ENCODE measurements around the gene DVL1. TPM values are rescaled to one million over a fixed set of nuclear protein-coding genes. Genes with fewer than 3 reads are reported as not detected.

Gene DVL1
- total and polyA plus RNA-seq, 2 of the 13 experiments (the other 11 are each of a cell fraction or from before 2014, with no cell fraction given), result 30.8 to 60.4 TPM

DNA sequence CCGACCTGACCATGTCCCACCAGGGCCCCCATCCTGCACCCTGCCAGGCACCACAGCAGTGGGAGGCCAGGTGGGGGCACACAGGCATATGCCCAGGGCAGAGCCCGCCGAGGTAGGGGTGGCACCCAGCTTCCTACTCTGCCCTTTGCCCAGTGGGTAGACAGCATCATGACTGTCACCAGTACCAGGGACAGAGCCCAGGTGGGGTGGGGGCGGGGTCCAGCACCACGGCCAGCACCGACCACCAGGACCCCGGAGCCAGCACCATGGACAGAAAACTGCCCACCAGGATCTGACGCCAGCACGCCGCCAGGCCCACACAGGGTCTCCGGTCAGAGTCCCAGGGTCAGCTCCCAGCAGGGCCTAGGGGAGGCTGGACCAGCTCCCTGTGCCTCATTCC is 14.4 kb downstream of the DVL1 start (continued):
- TF ChIP-seq, protein P1, sequence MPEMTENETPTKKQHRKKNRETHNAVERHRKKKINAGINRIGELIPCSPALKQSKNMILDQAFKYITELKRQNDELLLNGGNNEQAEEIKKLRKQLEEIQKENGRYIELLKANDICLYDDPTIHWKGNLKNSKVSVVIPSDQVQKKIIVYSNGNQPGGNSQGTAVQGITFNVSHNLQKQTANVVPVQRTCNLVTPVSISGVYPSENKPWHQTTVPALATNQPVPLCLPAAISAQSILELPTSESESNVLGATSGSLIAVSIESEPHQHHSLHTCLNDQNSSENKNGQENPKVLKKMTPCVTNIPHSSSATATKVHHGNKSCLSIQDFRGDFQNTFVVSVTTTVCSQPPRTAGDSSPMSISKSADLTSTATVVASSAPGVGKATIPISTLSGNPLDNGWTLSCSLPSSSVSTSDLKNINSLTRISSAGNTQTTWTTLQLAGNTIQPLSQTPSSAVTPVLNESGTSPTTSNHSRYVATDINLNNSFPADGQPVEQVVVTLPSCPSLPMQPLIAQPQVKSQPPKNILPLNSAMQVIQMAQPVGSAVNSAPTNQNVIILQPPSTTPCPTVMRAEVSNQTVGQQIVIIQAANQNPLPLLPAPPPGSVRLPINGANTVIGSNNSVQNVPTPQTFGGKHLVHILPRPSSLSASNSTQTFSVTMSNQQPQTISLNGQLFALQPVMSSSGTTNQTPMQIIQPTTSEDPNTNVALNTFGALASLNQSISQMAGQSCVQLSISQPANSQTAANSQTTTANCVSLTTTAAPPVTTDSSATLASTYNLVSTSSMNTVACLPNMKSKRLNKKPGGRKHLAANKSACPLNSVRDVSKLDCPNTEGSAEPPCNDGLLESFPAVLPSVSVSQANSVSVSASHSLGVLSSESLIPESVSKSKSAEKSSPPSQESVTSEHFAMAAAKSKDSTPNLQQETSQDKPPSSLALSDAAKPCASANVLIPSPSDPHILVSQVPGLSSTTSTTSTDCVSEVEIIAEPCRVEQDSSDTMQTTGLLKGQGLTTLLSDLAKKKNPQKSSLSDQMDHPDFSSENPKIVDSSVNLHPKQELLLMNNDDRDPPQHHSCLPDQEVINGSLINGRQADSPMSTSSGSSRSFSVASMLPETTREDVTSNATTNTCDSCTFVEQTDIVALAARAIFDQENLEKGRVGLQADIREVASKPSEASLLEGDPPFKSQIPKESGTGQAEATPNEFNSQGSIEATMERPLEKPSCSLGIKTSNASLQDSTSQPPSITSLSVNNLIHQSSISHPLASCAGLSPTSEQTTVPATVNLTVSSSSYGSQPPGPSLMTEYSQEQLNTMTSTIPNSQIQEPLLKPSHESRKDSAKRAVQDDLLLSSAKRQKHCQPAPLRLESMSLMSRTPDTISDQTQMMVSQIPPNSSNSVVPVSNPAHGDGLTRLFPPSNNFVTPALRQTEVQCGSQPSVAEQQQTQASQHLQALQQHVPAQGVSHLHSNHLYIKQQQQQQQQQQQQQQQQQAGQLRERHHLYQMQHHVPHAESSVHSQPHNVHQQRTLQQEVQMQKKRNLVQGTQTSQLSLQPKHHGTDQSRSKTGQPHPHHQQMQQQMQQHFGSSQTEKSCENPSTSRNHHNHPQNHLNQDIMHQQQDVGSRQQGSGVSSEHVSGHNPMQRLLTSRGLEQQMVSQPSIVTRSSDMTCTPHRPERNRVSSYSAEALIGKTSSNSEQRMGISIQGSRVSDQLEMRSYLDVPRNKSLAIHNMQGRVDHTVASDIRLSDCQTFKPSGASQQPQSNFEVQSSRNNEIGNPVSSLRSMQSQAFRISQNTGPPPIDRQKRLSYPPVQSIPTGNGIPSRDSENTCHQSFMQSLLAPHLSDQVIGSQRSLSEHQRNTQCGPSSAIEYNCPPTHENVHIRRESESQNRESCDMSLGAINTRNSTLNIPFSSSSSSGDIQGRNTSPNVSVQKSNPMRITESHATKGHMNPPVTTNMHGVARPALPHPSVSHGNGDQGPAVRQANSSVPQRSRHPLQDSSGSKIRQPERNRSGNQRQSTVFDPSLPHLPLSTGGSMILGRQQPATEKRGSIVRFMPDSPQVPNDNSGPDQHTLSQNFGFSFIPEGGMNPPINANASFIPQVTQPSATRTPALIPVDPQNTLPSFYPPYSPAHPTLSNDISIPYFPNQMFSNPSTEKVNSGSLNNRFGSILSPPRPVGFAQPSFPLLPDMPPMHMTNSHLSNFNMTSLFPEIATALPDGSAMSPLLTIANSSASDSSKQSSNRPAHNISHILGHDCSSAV (CRISPR knock-in tag; IDR thresholded peaks at IDR 0.05; ENCODE audit: borderline replicate concordance), result no peak
- TF ChIP-seq SMARCE1 (IDR thresholded peaks at IDR 0.05; ENCODE audit: borderline replicate concordance) (no peak), RFXANK (CRISPR knock-in tag; IDR thresholded peaks at IDR 0.05) (no peak), ZNF282 (IDR thresholded peaks at IDR 0.05; ENCODE audit: partially characterized antibody) (no peak), ZNF329 (CRISPR knock-in tag; IDR thresholded peaks at IDR 0.05; ENCODE audit: low read depth) (no peak), NONO (IDR thresholded peaks at IDR 0.05) (no peak), NONO (CRISPR knock-in tag; conservative IDR thresholded peaks at IDR 0.05) (no peak), ZNF615 (CRISPR knock-in tag; IDR thresholded peaks at IDR 0.05; ENCODE audit: borderline replicate concordance) (no peak), RFX1 (IDR thresholded peaks at IDR 0.05) (no peak), ZNF713 (CRISPR knock-in tag; IDR thresholded peaks at IDR 0.05) (no peak), TEAD3 (CRISPR knock-in tag; optimal IDR thresholded peaks at IDR 0.05; ENCODE audit: borderline replicate concordance) (no peak), ZNF180 (CRISPR knock-in tag; IDR thresholded peaks at IDR 0.05; ENCODE audit: borderline replicate concordance, low read depth) (no peak), KDM4B (CRISPR knock-in tag; IDR thresholded peaks at IDR 0.05) (no peak), MTA1 (CRISPR knock-in tag; IDR thresholded peaks at IDR 0.05; ENCODE audit: borderline replicate concordance) (no peak), ZNF510 (CRISPR knock-in tag; IDR thresholded peaks at IDR 0.05; ENCODE audit: low read depth) (no peak), ZBTB20 (CRISPR knock-in tag; IDR thresholded peaks at IDR 0.05; ENCODE audit: borderline replicate concordance, low read depth) (peak; percentile 64; the same call in 1 of the 2 replicates), ATF1 (CRISPR knock-in tag; IDR thresholded peaks at IDR 0.05) (no peak), XBP1 (CRISPR knock-in tag; IDR thresholded peaks at IDR 0.05) (no peak), NR1H2 (CRISPR knock-in tag; IDR thresholded peaks at IDR 0.05; ENCODE audit: borderline replicate concordance, low read depth) (no peak), RAD51 (IDR thresholded peaks at IDR 0.05; ENCODE audit: borderline replicate concordance) (no peak), ZNF782 (CRISPR knock-in tag; IDR thresholded peaks at IDR 0.05; ENCODE audit: borderline replicate concordance) (no peak), ZNF878 (CRISPR knock-in tag; IDR thresholded peaks at IDR 0.05) (no peak), ZNF790 (CRISPR knock-in tag; IDR thresholded peaks at IDR 0.05; ENCODE audit: borderline replicate concordance) (0 out of 2 replicates have a peak, but pooled peaks have one; percentile 72)
- TF ChIP-seq, protein P2, sequence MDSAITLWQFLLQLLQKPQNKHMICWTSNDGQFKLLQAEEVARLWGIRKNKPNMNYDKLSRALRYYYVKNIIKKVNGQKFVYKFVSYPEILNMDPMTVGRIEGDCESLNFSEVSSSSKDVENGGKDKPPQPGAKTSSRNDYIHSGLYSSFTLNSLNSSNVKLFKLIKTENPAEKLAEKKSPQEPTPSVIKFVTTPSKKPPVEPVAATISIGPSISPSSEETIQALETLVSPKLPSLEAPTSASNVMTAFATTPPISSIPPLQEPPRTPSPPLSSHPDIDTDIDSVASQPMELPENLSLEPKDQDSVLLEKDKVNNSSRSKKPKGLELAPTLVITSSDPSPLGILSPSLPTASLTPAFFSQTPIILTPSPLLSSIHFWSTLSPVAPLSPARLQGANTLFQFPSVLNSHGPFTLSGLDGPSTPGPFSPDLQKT (CRISPR knock-in tag; IDR thresholded peaks at IDR 0.05; ENCODE audit: borderline replicate concordance), result no peak

Data from HepG2 (cell line).